ENCODE data around the gene MYCT1.

GRCh38 chr6:152769993-152770392, 72.3 kb downstream of the MYCT1 start:
- TF ChIP-seq CTCF (IDR thresholded peaks at IDR 0.05 in 8 of 11, conservative IDR thresholded peaks at IDR 0.05 in 3 of 11) (no peak), POLR2AphosphoS5 (IDR thresholded peaks at IDR 0.05) (no peak)
